RPMI7951 (cell line): ENCODE data around the gene SHISA9. TPM values are rescaled to one million over a fixed set of nuclear protein-coding genes. Genes with fewer than 3 reads are reported as not detected.

ENCODE experiments used
- DNase-seq: peaks from one replicate; pipeline ENCODE4 v3.0.0-alpha.2; 2012; ENCODE audit warnings: low read depth
- total RNA-seq: library from RNA; depleted of rRNA; stranded (reverse); fragments of >200 nt; shearing (Covaris generic); gene quantifications from 2 replicates; pipeline ENCODE4 v1.2.3, GENCODE V29; 2014

SHISA9 gene
- total RNA-seq, 1 experiment from 2014 or later = 0.12 TPM

DNA sequence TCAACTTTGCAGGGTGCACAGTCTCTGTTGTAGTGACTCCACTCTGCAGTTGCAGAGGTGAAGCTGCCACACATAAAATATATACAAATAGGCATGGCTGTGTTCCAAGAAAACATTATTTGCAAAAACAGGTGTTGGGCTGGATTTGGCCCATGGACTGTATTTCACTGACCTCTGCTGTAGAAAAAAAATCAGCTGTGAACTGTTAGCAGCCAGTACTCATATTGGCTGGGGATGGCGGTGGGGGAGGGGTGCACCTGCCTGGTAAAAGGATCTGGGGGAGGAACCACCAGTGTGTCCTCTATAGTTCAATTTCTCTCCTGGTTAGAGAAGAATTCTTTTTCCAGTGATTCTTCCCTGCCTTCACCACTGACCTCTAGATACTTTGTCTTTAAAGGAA is 50.0 kb downstream of the SHISA9 start:
- no peak for DNase-seq

DNA sequence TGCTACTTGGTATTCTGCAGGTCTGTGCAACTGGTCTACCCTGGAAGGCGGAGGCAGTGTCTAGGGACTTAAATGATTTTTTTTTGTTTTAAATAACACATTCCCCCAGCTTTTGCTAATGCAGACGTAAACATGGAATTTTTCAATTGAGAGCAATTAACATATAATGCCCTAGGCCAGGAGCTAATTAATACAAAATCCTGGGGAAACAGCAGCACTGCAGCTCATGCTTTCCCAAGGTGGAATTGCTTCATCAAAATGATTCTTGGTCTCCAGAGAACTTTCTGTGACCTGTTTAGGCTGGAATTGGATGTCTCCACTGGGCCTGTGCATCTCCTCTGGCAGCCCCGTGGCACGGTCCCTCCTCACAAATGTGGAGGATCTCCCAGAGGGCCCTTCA is 50.6 kb downstream of the SHISA9 start:
- no peak for DNase-seq

DNA sequence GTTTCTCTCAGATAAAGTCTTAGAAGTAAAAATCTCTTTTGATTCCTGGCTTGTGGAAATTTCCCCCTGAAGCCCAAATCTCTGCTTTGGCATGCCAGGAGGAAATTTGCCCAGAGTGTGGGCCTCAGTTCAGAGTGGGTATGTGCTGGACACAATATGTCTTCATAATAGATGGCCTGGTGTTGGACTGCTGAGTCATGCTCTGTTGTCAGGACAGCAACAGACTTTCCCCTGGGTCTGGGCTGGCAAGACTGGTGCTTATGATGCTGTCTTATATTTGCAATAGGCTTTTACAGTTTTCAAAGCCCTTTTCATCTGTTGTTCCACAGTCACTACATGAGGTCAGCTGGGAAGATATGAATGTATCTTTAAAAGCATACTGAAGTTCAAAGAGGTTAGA is 57.0 kb downstream of the SHISA9 start:
- no peak for DNase-seq

DNA sequence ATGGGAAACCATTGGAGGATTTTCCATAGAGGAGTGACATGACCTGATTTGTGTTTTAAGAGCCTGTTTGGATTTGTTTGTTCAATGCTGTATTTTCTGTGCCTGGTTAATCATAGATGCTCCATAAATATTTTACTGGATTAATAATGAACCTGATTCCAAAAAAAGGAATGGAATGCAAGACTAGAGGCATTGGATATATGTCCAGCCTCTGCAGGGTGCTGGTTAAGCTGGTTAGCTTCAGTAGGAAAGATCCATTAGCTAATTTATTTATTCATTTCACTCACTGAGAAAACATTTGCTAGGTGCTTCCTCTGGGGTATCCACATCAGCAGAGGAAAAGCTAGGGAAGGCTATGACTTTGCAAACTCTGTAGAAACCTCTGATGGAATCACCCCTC is 57.7 kb downstream of the SHISA9 start:
- no peak for DNase-seq

DNA sequence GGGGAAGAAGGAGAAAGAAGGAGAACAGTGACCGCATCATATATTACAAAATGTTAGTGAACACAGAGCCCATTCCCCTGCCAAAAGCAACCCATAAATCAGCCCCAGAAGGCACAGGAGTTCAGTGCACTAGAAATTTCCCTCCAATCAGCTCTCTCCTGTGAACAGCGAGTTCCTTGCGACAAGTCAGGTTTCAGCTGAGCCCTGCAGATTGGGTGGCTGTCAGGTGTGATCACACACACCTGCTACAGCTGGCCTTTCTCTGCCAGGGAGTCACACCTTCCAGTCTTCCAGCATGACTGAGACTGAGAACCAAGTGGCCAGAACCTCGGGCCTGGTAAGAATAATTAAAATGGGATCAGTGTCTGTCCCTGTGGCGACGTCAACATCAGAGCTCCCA is 60.2 kb downstream of the SHISA9 start:
- no peak for DNase-seq

DNA sequence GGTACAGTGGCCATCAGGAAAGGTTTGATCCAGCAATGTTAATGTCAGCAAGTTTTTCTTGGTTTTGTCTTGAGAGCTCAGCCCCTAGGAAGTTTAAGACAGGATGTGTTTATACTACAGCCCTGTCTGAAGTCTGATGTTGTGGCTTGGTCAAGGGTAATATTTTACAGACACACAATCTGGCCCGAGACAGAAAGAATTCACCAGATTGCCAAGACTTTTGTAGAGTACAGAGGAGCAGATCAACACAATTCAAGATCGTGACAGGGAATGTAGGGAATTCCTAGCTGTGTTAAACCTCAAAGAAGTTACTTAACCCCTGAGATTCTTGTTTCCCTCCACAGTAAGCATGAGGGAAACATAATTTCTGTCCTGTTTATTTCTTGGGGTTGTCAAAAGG is 63.1 kb downstream of the SHISA9 start:
- no peak for DNase-seq

DNA sequence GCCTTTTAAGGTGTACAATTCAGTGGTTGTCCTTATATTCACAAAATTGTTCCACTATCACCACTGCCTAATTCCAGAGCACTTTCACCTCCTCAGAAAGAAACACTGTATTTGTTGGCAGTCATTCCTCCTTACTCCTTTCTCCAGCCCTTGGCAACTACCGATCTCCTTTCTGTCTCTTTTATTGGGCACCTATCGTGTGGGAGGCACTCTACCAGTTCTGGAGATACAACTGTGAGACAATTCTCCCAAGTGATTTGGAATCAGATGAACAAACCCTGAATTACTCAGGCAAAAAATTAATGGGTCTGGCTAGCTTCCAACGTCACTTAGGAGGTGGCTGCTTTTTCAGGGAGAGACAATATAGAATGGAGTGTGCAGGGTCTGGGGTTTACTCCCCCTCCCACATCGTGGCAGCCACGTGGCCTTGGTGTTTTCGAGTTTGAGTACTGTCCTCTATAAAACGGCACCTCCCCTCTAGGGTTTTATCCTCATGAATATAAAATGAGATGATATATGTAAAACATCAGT is 63.9 kb downstream of the SHISA9 start:
- DNase-seq = no peak

DNA sequence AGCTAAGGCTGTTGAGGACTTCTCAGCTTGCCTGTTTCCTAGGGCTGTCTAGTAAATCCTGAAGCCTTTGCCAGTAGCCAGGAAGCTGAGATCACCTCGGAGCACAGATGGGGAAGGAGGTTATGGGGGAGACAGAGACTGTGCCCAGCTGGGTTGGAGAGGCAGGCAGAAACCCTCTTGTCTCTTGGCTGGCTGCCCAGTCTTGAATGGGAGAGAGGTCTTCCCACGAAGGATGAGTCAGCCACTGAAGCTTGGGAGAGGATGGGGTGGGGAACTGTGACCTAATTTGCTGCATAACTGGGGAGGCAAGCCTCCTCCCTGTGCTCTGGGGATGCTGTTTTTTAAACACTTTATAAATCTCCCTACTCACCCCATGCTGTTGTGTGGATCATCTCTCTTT is 69.8 kb downstream of the SHISA9 start:
- peak; percentile 96 for DNase-seq

DNA sequence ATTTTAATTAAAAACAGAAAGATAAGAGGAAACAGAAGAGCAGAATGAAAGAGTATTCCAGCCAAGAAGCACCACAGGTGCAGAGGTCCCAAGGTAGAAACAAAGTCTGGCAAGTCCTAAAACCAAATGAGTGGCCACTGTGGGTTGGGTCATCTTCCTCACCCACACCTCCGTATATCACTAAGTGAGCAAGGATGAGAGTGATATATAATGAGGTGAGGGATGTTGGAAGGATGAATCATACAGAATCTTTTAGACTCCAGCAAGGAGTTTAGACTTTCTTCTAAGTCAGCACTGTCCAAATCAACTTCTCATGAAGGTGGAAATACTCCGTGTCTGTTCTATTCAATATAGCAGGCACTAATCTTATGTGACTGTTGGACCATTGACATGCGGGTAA is 70.8 kb downstream of the SHISA9 start:
- no peak for DNase-seq

DNA sequence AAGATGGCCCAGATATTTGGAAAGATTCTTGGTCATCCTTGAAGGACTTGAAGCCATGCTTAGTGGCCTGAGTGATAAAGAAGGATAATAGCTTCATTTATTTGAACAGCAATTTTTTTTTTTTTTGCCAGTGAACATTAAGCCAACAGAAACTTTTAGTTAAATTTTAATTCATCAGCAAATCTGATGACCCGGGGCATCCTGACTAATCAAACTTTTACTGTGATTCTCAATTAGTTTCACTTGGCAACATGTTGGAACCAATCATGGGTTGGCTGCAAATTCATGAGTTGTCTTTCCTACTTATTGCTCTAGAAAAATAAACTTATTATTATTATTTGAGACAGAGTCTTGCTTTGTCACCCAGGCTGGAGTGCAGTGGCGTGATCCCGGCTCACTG is 74.4 kb downstream of the SHISA9 start:
- no peak for DNase-seq

DNA sequence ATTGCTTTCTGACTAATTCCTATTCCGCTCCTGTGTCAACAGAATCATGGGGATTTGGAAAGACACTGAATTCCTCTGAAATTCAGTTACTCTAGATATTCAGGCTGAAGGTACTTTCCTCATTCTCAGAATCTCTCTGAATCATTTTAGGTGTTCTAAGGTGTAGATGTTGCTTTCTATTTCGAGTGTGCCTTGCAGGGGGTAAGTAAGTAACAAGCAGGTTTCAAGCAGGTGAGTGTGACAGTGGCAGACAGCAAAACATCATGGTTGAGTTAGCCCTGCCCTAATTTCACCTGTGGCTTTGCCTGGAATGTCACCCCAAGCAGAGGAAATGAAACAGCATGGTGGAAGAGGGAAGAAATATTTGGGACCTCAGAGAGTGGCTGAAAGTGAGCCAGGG is 75.1 kb downstream of the SHISA9 start:
- DNase-seq = no peak

DNA sequence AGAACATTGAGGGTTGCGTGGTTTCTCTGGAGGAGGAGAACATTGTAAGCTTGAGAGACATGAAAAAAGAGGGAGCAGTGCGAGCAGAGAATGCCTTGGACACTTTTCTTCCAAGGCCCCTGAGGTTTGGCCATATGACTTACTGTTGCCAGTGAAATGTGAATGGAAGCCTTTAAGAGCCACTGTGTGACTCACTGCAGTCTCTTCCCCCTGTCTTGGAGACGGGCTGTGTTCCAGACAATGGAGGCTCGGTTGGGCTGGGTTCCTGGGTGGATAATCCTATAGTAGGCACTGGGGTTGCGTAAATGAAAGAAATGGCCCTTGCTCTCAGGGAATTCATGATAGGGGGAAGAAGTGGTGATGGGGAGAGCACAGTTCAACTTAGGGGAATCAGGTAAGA is 75.5 kb downstream of the SHISA9 start:
- peak; percentile 68 for DNase-seq

DNA sequence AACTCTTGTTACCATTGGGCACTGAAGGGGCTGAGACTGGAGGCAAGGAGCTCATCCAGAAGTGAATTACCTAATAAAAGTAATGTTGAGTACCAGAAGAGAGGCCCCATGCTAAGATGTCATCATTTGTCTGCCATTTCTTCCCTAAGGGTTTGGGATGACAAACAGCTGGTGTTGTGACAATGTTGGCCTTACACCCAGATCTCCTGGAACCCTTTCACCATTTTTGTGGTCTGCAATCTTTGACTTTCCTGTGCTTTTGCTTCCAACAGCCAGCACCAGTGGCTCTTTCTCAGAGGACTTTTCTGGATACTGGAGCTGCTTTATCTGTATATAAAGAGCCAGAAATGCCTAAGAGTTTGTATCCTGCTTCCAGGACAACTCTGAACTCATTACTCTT is 84.1 kb downstream of the SHISA9 start:
- DNase-seq = no peak

DNA sequence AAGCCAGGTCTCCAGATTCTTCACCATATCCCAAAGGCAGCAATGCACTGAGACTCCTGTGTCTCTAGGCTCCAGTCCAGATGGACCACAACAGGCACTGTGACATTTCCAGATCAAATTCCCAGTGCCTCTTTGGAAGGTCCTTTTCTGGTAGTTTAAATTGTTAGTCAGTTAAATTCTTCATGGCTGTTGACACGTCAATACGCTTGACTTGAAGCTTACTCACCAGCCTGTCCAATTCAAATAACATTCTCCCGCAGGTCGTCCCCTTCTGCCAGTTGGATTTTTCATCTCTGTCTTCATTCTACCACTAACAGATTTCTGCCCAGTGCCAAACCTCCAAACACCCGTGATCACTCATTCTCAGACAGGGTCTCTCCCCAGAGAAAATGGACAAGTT is 86.7 kb downstream of the SHISA9 start:
- peak; percentile 32 for DNase-seq

DNA sequence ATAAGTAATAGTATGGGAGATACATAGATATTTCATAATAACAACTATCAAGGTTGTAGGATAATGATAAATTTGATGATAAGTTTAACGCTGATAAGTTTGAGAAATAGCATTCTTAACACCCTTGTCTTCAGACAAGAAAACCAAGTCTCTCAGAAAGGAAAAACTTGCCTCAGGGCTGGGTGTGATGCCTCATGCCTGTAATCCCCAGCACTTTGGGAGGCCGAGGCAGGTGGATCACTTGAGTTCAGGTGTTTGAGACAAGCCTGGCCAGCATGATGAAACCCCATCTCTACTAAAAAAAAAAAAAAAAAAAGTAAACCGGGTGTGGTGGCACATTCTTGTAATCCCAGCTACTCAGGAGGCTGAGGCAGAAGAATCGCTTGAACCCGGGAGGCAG is 90.7 kb downstream of the SHISA9 start:
- DNase-seq = no peak

DNA sequence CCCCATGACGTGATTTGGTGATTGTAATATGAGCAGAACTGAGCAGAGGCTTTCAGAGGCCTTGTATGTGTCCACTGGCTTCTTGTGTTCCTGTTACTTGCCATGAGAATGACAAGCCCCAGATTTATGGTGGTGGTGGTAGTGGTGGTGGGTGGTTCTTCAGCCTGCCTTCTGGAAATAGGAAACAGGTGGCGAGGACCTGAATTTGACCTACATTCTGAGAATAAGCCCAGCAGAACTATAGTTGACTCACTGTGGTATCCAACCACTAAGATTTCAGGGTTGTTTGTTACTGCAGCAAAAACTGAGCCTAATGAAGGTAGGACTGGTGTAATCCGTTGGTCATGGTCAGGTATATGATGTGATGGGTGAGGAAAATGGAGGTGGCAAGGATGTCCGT is 93.0 kb downstream of the SHISA9 start:
- DNase-seq = no peak

DNA sequence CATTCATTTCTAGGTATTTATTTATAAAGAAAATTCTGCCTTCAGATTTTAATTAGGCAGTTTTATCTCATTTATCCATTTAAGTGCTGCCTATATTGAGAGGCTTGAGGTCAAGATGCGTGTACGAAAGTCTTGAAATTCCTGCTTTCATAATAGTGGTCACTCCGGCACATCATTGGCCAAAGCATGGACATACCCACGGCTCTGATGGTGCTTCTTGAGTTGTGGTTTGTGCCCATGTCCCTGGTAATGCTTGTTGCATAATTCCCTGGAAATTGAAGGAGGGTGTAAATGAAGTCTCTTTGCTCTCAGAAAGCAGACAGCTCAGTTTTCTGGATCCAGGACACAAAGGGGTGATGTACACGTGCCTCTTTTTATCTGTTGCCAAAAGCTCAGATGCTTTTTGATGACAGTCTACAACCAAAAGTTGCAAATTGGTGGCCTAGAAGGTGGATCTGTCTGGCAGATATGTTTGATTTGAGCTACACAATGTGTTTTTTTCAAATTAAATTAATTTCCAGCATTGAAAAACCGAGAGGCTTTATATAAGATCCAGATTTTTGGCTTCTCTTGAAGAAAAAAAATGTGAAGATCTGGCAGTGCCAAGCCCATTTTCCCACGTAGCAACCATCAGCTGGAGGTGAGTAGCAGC is 94.4 kb downstream of the SHISA9 start:
- no peak for DNase-seq

DNA sequence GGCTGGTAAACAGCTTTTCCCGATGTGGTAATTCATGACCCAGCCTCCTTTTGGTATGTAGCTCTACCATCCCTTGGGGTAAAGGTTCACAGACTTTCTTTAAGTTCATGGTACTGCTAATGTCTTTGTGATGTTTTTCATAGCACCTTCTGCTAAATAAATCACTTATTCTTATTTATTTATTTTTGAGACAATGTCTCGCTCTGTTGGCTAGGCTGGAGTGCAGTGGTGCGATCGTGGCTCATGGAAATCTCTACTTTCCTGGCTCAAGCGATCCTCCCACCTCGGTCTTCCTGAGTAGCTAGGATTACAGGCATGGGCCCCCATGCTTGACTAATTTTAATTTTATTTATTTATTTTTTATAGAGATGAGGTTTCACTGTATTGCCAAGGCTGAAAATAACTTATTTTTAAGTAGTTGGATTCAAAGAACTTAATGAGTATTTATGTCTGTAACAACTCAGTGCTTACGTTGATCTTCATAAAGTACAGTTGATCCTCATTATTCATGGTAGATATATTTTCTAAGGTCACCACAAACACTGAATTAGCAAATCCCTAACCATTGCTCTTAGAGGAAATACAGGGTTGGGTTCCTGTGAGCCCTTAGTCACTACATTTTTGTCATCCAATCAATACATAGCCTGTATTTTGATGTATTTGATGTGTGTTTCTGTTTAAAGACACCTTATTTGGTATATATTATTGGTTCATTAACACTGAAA is 97.1 kb downstream of the SHISA9 start:
- no peak for DNase-seq

DNA sequence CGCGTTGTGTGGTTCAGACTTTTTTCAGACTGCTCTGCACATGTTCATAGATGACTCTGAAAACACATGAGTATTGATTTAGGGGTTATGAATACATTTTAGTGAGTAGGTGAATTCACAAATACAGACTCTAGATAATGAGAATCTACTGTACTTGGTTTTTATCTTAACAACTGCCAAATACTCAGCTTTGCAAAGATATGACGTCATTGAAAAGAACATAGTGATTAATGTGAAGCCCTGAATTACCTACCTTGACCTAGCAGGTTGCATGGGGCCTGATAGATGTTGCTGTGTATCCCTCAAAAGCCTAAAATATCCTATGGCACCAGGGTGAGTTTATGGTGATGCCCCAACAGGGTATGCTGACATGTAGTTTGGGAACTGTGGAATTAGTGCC is 98.0 kb downstream of the SHISA9 start:
- no peak for DNase-seq

DNA sequence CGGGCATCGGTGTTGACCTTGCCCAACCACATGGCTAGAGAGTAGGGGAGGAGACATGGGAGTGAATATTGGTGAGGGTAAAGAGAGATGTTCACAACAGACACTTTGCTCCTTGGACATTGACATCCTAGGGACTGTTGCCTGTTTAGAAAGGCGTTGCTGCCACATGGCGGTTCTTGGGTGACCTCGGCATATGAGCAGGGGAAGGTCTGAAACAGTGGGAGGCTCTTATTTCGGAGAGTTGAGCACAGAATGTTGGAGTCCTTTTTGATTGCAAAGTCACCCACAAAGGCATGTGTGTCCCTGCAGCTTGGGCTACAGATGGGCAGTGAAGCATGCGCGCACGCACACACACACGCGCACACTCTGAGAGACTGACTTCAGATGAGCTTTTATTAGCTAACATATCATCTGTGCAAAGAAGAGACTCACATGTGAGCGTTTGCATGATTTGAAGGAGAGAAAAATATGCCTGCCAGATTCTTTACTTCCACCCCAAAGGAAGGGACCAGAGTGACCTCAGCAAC is 104.4 kb downstream of the SHISA9 start:
- no peak for DNase-seq

DNA sequence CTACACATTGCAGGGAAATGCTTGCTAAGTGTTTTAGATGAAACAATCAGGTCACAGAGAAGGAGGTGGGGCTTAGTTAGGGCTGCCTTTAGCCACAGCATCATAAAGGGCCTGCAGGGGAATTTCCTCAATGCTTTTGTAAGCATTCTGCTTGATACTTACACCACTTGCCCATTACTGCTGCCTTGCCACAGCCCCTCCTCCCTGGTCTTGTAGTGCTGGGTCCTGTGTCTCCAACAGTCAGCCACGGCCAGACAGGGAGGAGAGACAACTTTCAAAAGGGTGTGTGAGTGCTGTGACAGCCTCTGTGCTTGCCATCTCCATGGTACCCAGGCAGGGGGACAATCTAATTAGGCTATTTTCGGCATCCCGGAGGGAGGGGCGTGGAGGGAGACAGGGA is 111.2 kb downstream of the SHISA9 start:
- no peak for DNase-seq

DNA sequence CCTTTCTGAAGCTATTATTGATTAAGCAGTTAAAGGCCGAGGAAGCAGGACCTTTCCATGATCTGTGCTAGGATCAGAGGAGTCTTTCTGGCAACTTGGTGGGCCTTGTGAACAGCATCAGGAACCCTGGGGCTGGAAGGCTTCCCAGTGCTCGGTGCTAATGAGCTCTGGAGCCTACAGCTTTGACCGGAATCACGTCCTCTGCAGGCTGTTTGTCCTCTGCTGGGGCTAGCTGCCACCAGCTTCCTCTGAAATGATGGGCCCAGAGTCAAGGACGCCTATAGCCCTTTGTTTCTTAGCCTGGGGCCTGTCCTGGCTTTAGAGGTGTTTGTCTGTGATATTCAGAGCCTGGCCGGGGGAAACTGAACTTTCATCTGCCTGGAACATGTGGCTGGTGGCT is 111.6 kb downstream of the SHISA9 start:
- DNase-seq = no peak

DNA sequence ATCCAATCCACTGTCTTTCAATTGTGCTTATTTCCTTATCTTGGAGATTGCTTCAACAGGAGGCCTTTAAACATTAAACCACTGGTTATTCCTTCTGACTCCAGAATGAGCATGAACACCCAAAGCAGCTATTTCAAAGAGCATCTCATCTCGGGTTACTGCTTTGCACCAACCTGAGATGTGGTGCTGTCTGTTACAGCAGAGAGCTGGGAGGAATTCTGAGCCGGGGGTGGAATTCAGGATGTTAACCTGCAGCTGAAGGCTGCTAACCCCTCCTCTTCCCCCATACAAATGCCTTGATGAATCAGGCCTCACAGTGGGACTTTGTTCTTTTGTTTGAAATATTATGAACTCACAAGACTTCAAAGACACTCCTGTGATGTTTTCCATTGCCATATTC is 113.1 kb downstream of the SHISA9 start:
- DNase-seq = no peak
